Tibial nerve (tissue), 3 donors: ENCODE results near the gene ITGA5.

Experiments used
- POLR2A ChIP-seq, 2 donors: fragments of 450-650 bp; IDR thresholded peaks; one replicate each; pipeline ENCODE4 v1.6.1; 2017; ENCODE audit warnings: antibody characterized with exemption in 2 of 2, mild to moderate bottlenecking in 2 of 2, moderate library complexity in 2 of 2
- TF ChIP-seq, protein P1 (sequence below), 5 experiments: fragments of 200-600 bp in 3 of 5; fragments of 450-650 bp in 2 of 5; sonication (generic) in 3 of 5; IDR thresholded peaks; one replicate each; pipeline ENCODE4 v1.5.1; 2016 to 2019; ENCODE audit warnings: antibody characterized with exemption in 5 of 5, mild to moderate bottlenecking in 3 of 5, moderate library complexity in 2 of 5

DNA sequence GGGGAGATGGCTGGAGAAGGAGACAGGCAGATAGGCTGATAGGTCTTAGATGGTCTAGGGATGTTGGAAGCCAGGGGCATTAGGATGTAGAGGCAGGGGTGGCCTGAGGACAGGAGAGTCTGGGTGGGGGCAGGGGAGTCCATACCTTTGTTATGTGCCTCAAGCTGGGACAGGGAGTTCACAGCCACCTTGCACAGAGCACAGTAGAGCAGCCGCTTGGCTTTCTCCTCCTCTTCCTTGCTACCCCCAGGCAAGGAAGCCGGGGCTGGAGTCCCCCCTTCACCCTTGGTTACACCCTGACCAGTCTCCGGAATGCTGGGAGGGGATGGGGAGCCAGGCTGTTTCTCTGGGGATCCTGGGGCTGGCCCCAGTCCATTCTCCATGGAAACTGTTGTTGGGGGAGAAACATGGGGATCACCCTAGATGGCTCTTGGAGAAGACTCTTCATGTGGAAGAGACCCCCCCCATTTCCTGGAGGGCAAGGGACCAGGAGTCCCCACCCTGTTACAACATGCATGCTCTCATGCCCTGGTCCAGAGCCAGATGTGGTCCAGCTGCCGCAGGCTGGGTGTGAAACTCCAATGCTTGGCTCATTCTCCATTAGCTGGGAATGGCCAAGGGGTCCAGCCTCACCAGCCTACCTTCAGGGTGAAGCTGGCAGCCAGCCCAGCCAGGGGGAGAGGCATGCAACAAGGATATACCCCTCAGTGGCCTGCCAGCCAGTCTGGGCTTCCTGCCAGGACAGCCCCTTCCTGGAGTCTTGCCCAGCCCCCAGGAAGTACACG, 47.5 kb downstream of the ITGA5 start:
- TF ChIP-seq, protein P1, sequence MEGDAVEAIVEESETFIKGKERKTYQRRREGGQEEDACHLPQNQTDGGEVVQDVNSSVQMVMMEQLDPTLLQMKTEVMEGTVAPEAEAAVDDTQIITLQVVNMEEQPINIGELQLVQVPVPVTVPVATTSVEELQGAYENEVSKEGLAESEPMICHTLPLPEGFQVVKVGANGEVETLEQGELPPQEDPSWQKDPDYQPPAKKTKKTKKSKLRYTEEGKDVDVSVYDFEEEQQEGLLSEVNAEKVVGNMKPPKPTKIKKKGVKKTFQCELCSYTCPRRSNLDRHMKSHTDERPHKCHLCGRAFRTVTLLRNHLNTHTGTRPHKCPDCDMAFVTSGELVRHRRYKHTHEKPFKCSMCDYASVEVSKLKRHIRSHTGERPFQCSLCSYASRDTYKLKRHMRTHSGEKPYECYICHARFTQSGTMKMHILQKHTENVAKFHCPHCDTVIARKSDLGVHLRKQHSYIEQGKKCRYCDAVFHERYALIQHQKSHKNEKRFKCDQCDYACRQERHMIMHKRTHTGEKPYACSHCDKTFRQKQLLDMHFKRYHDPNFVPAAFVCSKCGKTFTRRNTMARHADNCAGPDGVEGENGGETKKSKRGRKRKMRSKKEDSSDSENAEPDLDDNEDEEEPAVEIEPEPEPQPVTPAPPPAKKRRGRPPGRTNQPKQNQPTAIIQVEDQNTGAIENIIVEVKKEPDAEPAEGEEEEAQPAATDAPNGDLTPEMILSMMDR (IDR thresholded peaks at IDR 0.05), result no peak
- TF ChIP-seq POLR2A (IDR thresholded peaks at IDR 0.05), result no peak
